Fibroblast of mammary gland (primary cell): ENCODE measurements around the gene JAZF1.

Experiments used
- DNase-seq: peaks from one replicate; pipeline ENCODE4 v3.0.0-alpha.2; 2010; ENCODE audit warnings: low read depth
- H3K4me3 ChIP-seq: 2 replicates; pipeline ENCODE4 v1.5.1; 2011; ENCODE audit warnings: low read depth, mild to moderate bottlenecking, low read length, moderate library complexity; ENCODE audit not compliant: control insufficient read depth
- TF ChIP-seq, protein P1 (sequence below): conservative IDR thresholded peaks from 2 replicates; pipeline ENCODE4 v1.5.1; 2011; ENCODE audit warnings: low read depth, low read length, inconsistent platforms; ENCODE audit not compliant: control insufficient read depth, insufficient read depth

Gene JAZF1

DNA sequence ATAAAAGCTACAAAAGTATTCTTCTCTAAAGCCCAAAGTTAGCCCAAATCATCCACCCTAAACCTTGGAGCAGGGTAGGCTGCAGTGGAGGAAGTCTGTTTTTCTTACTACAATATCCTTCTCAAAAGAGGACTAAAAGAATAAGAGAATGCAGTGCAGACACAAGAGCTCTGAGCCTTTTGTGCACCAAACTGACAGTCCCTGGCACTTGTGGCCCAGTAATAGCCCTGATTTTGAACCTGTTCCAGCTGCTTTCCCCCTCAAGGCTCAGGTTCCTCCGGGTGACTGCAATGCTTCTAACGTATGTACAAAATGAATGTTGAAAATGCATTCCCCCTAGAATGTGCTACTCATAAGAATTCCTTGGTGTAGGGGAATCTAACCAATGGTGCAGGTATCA is 154.4 kb downstream of the JAZF1 start:
- H3K4me3 ChIP-seq: no peak overlapping the region
- TF ChIP-seq, protein P1, sequence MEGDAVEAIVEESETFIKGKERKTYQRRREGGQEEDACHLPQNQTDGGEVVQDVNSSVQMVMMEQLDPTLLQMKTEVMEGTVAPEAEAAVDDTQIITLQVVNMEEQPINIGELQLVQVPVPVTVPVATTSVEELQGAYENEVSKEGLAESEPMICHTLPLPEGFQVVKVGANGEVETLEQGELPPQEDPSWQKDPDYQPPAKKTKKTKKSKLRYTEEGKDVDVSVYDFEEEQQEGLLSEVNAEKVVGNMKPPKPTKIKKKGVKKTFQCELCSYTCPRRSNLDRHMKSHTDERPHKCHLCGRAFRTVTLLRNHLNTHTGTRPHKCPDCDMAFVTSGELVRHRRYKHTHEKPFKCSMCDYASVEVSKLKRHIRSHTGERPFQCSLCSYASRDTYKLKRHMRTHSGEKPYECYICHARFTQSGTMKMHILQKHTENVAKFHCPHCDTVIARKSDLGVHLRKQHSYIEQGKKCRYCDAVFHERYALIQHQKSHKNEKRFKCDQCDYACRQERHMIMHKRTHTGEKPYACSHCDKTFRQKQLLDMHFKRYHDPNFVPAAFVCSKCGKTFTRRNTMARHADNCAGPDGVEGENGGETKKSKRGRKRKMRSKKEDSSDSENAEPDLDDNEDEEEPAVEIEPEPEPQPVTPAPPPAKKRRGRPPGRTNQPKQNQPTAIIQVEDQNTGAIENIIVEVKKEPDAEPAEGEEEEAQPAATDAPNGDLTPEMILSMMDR: no peak
- no peak for DNase-seq

DNA sequence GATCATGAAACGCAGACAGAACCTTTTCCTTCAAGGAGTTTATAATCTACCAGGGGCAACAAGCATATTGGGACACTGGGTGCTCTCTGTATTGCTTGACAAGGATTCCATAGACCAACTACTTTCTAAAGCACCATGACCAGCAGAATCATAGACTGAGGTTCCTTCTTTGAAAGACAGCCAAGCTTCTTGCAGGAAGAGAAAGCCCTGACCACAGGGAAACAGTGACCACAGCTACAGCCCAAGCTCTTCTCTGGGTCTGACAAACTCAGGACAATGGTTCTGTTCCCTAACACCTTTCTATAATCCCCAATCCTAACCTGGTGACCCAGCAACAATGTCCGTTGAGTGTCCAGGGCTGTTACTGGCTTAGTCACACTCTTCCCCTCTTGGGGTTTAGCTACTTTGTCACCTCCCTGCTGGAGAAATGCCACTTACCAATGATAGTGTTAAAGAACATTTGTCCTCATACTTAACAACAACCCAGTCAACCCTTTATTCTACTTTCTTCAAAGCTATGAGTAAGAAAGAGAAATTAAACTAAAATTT is 155.7 kb downstream of the JAZF1 start:
- no peak for DNase-seq
- TF ChIP-seq, protein P1: no peak

DNA sequence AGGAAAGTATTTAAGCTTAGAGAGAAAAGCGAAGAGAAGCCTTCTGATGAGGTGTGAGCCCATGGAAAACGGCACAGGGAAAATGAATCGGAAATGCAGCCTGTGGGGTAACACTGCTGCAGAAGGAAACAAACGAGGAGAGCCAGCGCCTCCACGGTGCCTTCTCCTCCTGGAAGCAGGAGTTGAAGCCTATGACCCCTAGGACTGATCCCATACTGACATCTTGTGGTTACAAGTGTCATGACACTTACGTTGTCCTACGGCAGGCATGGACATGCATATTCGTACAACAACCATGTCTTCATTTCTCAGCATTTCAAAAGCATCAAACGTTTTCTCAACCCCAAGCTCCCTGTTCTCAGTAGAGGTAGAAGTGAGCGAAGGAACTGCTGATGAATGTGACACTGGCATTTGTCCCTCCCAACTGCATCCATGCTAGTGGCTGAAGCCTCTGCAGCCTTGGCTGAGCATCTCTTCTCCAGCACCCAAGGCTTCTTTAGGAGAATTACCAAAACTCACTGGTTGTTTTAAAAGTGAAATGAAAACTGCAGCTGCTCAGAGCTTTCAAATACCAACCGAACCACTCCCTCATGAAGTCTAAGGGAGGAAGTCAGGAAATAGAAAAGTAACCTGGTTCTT is 160.2 kb downstream of the JAZF1 start:
- peak; percentile 84 for DNase-seq
- TF ChIP-seq, protein P1: peak; percentile 94
- no peak overlapping the region for H3K4me3 ChIP-seq

More for the DNA sequence above, 155.7 kb downstream of the JAZF1 start:
- H3K4me3 ChIP-seq: no peak overlapping the region

DNA sequence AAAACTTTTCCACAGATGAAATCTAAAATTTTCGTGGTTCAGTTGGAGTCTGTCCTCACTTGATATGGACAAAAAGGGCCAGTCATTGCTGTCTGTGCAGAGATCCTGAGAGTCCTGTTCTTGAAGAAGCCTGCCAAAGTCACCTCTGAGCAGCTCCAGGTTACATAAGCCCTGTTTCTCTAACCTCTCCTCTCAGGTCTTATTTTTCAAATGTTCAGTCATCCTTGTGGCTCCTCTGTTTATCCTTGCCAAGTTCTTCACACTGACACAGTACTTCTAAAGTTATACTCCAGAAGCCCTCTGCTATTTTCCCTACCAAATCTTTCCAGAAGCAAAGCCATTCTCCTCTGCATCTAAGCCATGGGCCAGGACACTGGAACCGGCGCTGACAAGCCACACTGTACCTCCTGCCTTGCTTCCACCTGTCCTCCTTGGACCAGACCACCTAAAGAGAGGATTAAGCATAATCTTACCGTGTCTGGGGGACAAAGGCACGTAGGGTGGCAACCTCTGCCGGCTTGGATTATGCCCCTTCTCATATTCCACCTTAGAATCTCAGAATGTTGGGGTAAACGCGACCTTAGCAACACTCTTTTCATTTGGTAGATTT is 161.6 kb downstream of the JAZF1 start:
- DNase-seq: no peak
- H3K4me3 ChIP-seq: no peak overlapping the region
- TF ChIP-seq, protein P1: no peak

DNA sequence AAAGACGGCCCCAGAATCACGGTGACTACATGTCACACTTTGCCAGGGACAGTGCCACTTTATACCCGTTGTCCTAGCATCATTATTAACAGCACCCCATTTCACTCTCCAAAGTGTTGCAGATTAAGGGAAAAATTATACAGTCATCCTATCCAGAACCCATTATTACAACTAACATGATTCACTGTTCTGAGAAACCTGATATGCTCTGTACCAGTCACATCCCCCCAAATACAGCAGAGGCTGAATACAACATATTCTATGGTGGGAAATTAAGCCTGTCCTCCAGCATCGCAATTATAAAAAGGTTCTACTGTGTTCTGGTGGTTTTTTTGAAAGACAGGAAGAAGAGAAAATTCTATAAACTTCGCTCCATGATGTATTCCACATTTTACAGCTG is 162.1 kb downstream of the JAZF1 start:
- TF ChIP-seq, protein P1: no peak
- H3K4me3 ChIP-seq: no peak overlapping the region
- DNase-seq: peak; percentile 62

DNA sequence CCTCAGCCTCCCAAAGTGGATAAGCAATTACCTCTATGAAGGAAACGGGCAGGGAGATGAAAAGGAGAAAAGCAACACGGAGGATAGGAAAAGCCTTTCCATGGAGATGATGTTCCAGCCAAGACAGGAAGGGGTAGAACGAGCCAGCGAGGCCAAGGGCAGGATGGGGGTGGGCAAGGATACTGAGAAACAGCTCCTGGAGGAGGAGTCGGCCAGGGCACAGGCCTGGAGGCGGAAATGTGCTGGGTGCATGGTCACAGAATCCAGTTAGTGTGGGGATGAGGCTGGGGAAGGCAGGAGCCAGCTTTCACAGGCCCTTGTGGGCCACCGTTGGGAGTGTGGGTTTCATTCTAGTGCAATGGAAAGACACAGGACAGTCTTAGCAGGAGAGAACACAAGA is 162.6 kb downstream of the JAZF1 start:
- H3K4me3 ChIP-seq: no peak overlapping the region
- TF ChIP-seq, protein P1: no peak
- no peak for DNase-seq
